GM18951 (cell line): ENCODE measurements around the gene GLRX.

Experiments used
- POLR2A ChIP-seq: IDR thresholded peaks from 4 replicates; pipeline ENCODE4 v1.6.1; 2011; ENCODE audit warnings: mild to moderate bottlenecking; ENCODE audit not compliant: insufficient read length, insufficient read depth; ENCODE audit errors: extremely low read depth
- in situ Hi-C: fragments of 300-500 bp; cut with MboI; formaldehyde crosslinking; loops from one replicate; pipeline ENCODE4 v1.12.0; 2022; ENCODE audit warnings: low sequenced_read_pairs, mixed read lengths, inconsistent platforms; ENCODE audit not compliant: unreplicated experiment

The GLRX gene

DNA sequence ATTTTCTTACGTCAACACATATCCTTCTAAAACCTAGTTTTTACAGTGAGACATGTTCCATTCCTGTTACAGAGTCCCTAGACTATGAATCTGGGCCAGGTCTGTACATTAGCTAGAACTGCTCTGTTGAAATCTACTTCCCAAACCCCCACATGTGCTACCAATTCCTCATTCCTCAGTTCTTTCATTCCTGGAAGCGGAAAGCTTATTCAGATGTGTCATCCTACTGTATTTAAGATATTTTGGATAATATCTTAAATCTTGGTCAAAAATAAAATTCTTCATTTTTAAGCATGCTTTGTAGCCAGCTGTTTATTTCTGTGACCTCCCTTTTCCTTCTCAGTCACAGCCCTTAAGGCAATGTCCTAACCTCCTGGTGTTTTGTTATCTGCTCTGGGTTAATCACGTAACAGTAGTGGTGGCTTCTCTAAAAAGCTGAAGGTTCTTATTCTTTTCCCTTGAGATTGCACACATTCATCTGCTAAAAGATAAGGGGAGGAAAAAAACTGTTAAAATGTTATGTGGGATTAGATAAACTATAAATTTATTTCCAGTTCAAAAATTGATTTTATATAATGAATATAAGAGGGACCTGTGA, 35.6 kb downstream of the GLRX start:
- in situ Hi-C loops, result loop anchor here (5.0 kb wide), 1 partner anchor 60 kb away; no protein-coding TSS in a partner anchor
- TF ChIP-seq POLR2A, result no peak

DNA sequence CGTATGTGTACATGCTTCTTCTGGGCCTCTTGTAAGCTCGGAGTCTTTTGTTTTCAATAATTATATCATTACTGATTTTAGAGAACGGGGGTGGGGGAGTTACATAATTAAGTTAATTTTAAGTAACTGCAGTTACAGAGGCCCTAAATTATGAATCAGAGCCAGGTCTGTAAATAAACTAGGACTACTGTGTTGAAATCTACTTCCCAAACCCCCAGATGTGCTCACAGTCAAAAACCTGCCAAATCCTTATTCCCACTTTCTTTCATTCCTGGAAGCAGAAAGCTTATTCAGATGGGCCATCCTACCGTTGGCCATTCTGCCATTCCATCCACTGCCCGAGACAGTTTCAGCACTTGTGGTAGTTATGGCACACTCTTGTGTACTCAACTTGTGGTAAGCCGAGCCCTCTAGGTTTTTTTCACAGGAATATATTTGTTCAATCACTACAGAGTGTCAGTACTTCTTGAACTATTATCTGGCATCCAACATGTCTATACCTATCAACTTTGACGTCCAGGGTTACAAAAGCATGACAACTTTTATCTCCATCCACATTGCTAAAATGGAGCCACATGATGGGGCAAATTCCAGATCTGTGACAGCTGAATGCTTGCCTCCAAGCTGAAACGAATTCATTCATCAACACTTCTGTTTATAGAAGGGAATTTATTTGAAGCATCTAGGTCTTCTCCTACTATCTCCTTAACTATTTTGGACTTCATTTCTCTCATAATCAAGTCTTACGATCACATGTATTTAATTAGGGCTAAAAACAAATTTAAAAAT, 37.8 kb downstream of the GLRX start:
- TF ChIP-seq POLR2A, result no peak
- in situ Hi-C loops, result loop anchor here (5.0 kb wide), 1 partner anchor 63 kb away; no protein-coding TSS in a partner anchor

DNA sequence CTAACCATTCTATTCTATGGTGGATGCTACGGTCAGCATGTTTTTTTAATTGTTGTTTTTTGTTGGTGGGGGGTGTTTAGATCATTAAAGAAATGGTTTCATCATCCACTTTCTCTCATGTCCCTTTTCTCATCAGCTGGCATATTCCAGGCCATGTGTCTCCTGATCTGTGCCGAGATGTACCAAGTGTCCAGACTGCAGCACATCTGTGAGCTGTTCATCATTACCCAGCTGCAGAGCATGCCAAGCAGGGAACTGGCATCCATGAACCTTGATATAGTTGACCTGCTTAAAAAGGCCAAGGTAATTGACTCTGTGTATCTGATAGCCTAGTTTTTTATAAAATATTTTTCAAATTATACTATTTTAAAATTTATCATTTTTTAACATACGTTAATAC, 38.9 kb downstream of the GLRX start:
- TF ChIP-seq POLR2A, result no peak
- in situ Hi-C loops, result no loop called here

- in situ Hi-C loops, result no loop called here
- no peak for TF ChIP-seq POLR2A
Measured at GRCh38 chr5:95782181-95782580, 40.3 kb downstream of the GLRX start.

DNA sequence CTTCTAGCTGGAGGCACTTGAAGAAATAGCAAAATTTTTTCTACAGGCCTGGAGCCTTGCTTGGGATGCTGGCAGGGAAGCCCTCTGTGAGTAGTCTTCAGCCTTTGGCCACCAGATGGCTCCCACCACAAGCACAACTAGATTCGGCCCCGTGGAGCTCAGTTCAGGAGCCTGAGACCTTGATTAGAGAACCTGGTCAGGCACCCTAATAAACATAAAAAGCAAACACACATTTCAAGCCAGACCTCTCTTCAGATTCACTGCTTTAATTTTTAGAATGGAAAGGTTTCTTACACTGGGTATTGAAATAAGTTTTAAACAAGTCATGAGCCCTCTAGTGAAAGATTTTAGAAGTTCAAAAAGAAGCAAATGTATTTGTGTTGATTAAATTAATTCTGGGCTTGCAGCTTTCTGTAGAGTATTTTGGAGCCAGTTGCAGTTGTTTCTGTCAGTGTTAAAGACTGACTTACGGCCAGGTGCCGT, 41.4 kb downstream of the GLRX start:
- in situ Hi-C loops, result no loop called here
- TF ChIP-seq POLR2A, result no peak

- in situ Hi-C loops, result no loop called here
Measured at GRCh38 chr5:95780597-95780996, 41.9 kb downstream of the GLRX start.

GRCh38 chr5:95779611-95780010, 42.9 kb downstream of the GLRX start:
- no peak for TF ChIP-seq POLR2A
- in situ Hi-C loops, result loop anchor here (10.0 kb wide), 1 partner anchor 555 kb away; no protein-coding TSS in a partner anchor

More at GRCh38 chr5:95780597-95780996, 41.9 kb downstream of the GLRX start:
- no peak for TF ChIP-seq POLR2A

- in situ Hi-C loops, result loop anchor here (10.0 kb wide), 1 partner anchor 556 kb away; no protein-coding TSS in a partner anchor
- TF ChIP-seq POLR2A, result no peak
Measured at GRCh38 chr5:95778713-95779436, 43.7 kb downstream of the GLRX start.

- TF ChIP-seq POLR2A, result no peak
- in situ Hi-C loops, result loop anchor here (10.0 kb wide), 1 partner anchor 557 kb away; no protein-coding TSS in a partner anchor
Measured at GRCh38 chr5:95777441-95777840, 45.1 kb downstream of the GLRX start.

- in situ Hi-C loops, result loop anchor here (10.0 kb wide), 1 partner anchor 561 kb away; no protein-coding TSS in a partner anchor
- no peak for TF ChIP-seq POLR2A
Measured at GRCh38 chr5:95773335-95774059, 49.0 kb downstream of the GLRX start.

- in situ Hi-C loops, result loop anchor here (10.0 kb wide), 1 partner anchor 563 kb away; no protein-coding TSS in a partner anchor
- no peak for TF ChIP-seq POLR2A
Measured at GRCh38 chr5:95771892-95772291, 50.6 kb downstream of the GLRX start.
